ENCODE results near the gene FOXP1.

GRCh38 chr3:71599416-71599815 is 15.9 kb upstream of the FOXP1 start:
- no peak for TF ChIP-seq ZNF384 (IDR thresholded peaks at IDR 0.05)
- no peak for TF ChIP-seq ARNT (IDR thresholded peaks at IDR 0.05)
- no peak for TF ChIP-seq FOXK2 (IDR thresholded peaks at IDR 0.05)
- TF ChIP-seq SP1 (IDR thresholded peaks at IDR 0.05), result no peak
- TF ChIP-seq ELF4 (IDR thresholded peaks at IDR 0.05), result no peak
- no peak for TF ChIP-seq L3MBTL2 (conservative IDR thresholded peaks at IDR 0.05)
- no peak for TF ChIP-seq FOXM1 (IDR thresholded peaks at IDR 0.05; ENCODE audit: borderline replicate concordance)
- no peak for TF ChIP-seq TARDBP (IDR thresholded peaks at IDR 0.05)
- TF ChIP-seq FOXA1 (IDR thresholded peaks at IDR 0.05), result no peak

All from HEK293T (cell line).